Mesodermal cell (in vitro differentiated cells): ENCODE measurements around the gene PDGFD.

Experiments used
- H3K27ac ChIP-seq: 2 replicates; pipeline ENCODE4 v1.7.0; 2013; ENCODE audit warnings: mild to moderate bottlenecking, low read depth, low read length, moderate library complexity; ENCODE audit not compliant: severe bottlenecking
- H3K36me3 ChIP-seq: 2 replicates; pipeline ENCODE4 v1.7.1; 2013; ENCODE audit warnings: mild to moderate bottlenecking, low read length, moderate library complexity; ENCODE audit not compliant: control insufficient read depth, insufficient read depth
- H3K4me1 ChIP-seq: one replicate; pipeline ENCODE4 v1.7.1; 2013; ENCODE audit warnings: mild to moderate bottlenecking, low read length; ENCODE audit not compliant: insufficient read depth, control insufficient read depth, poor library complexity, severe bottlenecking
- H3K4me3 ChIP-seq: 2 replicates; pipeline ENCODE4 v1.7.0; 2013; ENCODE audit warnings: low read length, control low read depth, mild to moderate bottlenecking; ENCODE audit not compliant: insufficient read depth, poor library complexity, severe bottlenecking; ENCODE audit errors: extremely low read depth
- H3K9me3 ChIP-seq: 2 replicates; pipeline ENCODE4 v1.7.1; 2013; ENCODE audit warnings: mild to moderate bottlenecking, low read length, moderate library complexity; ENCODE audit not compliant: control insufficient read depth
- WGBS, 2 experiments: methylation state at CpG; one replicate each; pipeline ENCODE4 v1.1.5; 2013; ENCODE audit warnings: missing lambda C conversion rate in 2 of 2; ENCODE audit not compliant: insufficient coverage in 2 of 2; 5-methylcytosine and 5-hydroxymethylcytosine counted together

The PDGFD gene

DNA sequence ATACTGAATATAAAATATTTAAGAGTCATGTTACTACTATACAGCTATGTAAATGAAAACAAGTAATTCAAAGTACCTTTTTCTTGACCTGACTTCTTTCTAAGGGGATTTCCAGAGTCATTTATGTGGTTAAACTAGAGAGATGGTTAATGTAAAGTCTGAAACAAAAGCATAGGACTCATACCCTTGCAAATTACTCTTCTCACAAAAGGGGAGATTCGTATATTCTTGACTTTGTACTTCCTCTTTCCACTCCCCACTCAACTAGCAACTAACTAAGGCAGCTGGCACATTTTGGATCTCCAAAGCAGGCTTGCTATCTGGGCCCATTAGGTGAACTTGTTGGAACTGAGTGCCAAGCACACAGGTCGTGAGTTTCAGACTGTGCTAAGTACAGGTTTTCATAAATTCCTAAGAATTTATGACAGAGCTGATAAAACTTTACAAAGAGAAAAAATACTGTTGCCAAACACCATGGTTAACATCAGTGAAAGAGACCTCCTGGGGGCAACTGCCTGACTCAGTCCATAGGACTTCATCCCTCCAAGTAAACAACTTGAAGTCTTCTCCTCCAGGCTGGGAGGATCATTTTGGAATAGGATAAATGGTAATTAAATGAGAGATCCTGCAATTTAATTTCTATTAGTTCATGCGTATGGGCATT, 204.5 kb downstream of the PDGFD start:
- H3K4me3 ChIP-seq, result no peak overlapping the region
- no peak overlapping the region for H3K27ac ChIP-seq
- H3K4me1 ChIP-seq, result no peaks in the 10 kb centered on the region
- WGBS, 2 experiments, result 60 to 79% methylated on average over 1 to 3 of the region's 3 CpGs
- H3K36me3 ChIP-seq, result no peaks in the 10 kb centered on the region
- no peaks in the 10 kb centered on the region for H3K9me3 ChIP-seq

DNA sequence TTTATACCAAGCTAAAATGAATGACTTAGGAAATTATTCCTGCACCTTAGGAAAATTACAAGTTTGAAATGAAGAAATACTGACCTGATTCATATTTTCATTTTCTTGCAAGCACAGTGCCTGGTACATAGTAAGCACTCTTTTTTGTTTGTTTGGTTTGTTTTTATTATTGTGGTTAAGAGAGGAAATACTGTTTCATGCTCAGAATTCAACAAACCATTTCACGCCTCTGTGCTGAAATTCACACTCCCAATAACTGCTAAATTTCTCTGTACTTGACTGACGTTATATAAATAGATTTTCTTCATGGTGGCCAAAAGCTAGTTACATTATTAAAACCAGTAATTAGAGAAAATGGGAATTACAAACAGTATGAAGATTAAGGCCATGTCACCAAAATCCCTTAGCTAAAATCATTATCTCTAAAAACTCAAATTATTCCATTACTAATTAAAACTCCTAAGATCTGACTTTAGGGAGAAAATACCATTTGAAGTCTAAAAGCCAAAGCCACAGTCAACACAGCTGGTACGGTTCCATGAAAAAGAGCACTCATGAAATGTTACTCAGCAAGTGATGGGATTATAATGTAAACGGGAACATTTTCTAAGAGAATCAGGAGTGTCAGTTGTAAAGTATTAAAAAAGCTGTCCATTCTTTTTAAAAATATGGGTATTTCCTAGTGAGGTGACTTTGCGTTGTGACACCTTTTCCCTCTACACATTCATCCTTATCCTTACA, 205.3 kb downstream of the PDGFD start:
- Histone ChIP-seq H3K27ac (no peak overlapping the region), H3K4me3 (no peak overlapping the region), H3K9me3 (no peaks in the 10 kb centered on the region), H3K4me1 (no peaks in the 10 kb centered on the region), H3K36me3 (no peaks in the 10 kb centered on the region)
- 71 to 91% methylated on average over 2 of the region's 5 CpGs for WGBS, 2 experiments

DNA sequence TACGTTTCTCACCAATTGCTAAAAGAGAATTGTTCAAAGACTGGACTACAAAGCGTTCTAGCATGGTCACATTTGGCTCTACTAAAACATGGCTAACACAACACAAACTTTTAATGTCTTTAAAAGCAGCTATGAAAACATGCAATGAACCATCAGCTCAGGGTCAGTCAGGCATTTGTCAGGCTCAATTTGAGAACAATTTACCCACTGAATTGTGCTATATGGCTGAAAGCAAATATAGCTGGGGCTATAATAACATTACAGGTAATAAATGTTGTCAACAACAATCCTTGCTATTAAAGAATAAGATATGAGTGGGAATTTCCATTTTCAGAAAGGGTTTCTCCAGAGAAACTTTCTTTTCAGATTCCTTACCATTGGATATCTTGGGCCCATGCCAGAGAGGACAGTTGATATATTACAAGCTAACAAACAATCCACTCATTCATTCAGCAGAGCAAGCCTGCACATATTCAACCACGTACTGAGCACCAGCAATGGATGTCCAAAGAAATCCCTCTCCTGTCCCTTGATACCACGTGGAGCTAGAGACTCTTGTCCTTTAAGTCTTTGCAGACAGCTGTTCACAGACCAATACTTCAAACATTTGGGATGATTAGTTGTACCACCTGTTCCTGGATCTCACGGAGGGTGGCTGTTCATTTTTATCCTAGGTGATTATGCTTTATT, 210.0 kb downstream of the PDGFD start:
- no peaks in the 10 kb centered on the region for H3K36me3 ChIP-seq
- no peaks in the 10 kb centered on the region for H3K9me3 ChIP-seq
- H3K4me3 ChIP-seq, result no peak overlapping the region
- WGBS, 2 experiments, result 85 to 100% methylated on average over 1 to 2 of the region's 5 CpGs
- no peak overlapping the region for H3K27ac ChIP-seq
- H3K4me1 ChIP-seq, result no peaks in the 10 kb centered on the region

DNA sequence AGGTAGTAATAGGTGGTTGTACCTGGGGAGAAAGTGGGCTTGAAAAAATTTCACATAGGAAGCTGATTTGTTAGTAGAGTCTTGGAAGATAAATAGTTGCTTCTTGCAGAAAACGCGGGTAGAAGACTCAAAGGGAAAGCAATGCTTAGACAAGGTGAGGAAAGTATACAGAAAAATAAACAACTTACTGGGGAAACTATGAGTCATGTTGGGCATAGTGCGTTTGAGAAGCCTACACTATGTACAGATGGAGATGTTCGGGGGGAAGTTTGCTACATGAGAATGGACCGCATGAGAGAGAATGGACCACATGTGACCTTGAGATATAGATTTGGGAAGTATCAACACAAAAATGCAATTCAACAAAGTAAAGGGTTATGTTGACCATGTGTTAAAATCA, 214.2 kb downstream of the PDGFD start:
- H3K36me3 ChIP-seq, result no peaks in the 10 kb centered on the region
- WGBS, 2 experiments, result 94 to 100% methylated on average over 3 to 5 of the region's 5 CpGs
- no peaks in the 10 kb centered on the region for H3K4me1 ChIP-seq
- H3K9me3 ChIP-seq, result no peaks in the 10 kb centered on the region
- H3K27ac ChIP-seq, result no peak overlapping the region
- H3K4me3 ChIP-seq, result no peak overlapping the region

DNA sequence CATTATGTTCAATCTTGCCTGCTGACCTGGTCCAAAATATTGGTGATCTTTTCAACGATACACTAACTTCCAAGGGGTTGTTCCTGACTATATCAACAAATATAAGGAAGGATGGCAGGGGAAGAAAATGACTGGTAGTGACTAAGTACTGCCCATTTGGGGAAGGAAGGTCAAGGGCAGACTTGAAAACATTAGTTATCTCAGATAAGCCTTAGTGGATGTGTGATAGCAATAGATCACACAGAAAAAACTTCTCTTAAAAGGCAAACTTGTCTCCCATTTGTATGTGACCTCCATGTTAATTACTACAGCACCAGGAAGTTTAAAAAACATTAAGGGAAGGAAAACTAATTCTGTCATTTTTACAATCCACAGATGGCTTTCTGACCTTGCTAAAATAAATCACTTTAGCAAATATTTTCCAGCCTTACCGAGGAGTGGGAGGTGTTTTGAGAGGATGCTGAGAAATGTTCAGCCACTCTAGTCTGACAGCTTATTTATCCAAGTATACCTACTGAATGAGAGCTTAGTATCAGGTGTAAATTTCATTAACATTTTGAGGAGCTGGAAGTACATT, 215.7 kb downstream of the PDGFD start:
- no peak overlapping the region for H3K4me3 ChIP-seq
- WGBS, 2 experiments, result no CpG with 5 or more reads among the region's 2 CpGs
- H3K4me1 ChIP-seq, result no peaks in the 10 kb centered on the region
- H3K36me3 ChIP-seq, result no peaks in the 10 kb centered on the region
- no peaks in the 10 kb centered on the region for H3K9me3 ChIP-seq
- no peak overlapping the region for H3K27ac ChIP-seq

DNA sequence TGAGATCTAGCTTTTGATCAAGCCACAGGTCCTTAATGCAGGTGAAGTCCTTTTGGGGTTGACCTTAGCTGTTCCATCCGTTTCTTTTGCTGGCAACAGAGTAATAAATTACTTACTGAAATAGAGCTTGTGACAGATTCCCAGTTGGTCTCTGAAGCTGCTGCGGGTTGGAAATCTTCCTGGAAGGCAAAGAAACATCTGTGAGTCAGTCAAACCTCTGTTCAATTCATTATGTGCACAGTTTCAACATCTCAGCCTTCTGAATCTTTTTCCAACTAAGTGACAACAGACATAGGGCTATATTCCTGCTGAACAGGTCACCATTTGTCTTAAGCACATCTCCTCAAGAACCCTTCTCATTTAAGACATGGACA, 216.4 kb downstream of the PDGFD start:
- WGBS, 2 experiments, result 80 to 90% methylated on average over 1 to 2 of the region's 2 CpGs
- no peaks in the 10 kb centered on the region for H3K36me3 ChIP-seq

DNA sequence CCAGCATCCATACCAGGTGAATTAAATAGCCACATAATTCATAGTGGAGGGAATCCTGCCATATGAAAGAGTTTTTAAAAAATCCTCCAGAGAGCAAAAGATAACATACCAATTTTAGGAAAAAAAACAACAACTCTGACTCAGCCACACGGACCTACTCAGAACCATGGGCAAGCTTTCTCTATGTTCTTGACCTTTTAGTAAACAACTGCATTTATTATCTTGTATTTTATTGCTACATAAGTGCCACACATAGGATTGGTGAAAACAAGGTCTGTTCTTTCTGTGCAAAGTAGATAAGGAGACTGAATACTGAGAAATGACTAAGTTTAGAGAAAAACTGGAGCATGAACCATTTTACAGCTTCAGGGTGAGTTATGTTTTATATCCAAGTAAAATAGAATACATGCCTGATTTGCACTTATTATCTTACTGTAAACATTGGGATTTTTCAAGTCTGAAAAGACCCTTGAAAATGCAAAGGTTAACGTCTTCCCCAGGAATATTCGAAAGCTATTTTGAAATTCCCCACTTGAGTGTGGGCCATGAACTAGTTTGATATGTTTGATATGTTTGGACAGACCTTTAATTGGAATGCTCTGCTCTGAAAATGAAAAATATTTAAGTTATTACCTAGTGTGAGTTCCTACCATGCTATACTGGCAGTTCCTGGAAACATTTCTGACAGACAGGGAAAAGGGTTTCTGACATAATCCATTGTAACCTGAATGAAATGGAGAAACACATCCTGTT, 217.0 kb downstream of the PDGFD start:
- 89 to 100% methylated on average over 2 of the region's 3 CpGs for WGBS, 2 experiments
- Histone ChIP-seq H3K36me3 (no peaks in the 10 kb centered on the region), H3K27ac (no peak overlapping the region), H3K4me1 (no peaks in the 10 kb centered on the region), H3K4me3 (no peak overlapping the region), H3K9me3 (no peaks in the 10 kb centered on the region)

More for the DNA sequence above, 216.4 kb downstream of the PDGFD start:
- Histone ChIP-seq H3K27ac (no peak overlapping the region), H3K4me1 (no peaks in the 10 kb centered on the region), H3K9me3 (no peaks in the 10 kb centered on the region), H3K4me3 (no peak overlapping the region)

DNA sequence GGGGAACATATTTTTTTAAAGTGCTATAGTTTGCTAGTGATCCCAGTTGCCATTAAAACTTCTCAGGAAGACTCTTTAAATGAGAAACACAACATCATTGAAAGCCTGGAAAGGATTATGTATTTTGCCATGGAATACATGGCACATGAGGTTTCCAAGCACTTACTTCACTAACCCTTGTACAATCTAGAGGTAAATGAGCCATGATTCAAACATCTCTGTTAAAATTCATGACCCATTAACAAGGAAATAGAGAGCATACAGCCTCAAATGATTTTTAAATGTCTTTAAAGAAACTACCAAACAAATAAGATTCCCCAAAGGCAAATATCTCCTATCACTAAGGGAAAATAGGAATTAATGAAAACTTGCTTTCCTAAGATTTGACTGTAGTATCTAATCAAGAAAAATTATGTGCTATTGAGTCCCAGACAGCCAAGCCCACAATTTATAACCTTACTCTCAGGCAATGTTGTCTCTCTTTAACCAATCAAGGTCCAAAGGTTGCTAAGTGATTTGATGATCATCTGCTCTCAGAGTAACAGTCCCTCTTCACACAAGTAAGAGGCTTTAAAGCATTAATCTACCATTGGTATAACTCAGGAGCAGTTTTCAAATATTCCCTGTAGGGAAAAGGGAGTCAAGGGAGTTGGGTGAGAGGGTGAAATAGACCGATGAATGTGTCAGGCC, 219.6 kb downstream of the PDGFD start:
- no peak overlapping the region for H3K4me3 ChIP-seq
- H3K4me1 ChIP-seq, result no peaks in the 10 kb centered on the region
- no peak overlapping the region for H3K27ac ChIP-seq
- no peaks in the 10 kb centered on the region for H3K9me3 ChIP-seq
- no peaks in the 10 kb centered on the region for H3K36me3 ChIP-seq
- WGBS, 2 experiments, result no CpG with 5 or more reads among the region's 1 CpG

DNA sequence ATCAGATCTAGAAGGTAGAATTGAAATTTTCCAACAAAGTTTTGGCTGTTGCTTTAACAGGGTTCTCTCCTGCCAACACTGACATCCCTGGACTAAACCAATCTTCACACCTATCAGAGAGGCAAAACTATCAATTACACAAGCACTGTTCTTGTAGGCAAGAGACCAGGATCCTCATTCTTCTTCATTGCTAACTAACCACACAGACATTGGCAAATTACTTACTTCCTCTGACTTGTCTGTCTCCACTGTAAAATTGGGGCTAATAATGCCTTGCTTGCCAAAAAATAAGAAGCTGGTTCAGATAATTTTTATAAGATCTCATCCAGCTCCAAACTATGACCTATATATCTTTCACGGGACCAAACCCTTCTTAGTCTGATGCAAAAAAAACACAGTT, 221.3 kb downstream of the PDGFD start:
- no peaks in the 10 kb centered on the region for H3K4me1 ChIP-seq
- H3K27ac ChIP-seq, result no peak overlapping the region
- WGBS, 2 experiments, result no CpG with 5 or more reads among the region's 1 CpG
- no peak overlapping the region for H3K4me3 ChIP-seq
- no peaks in the 10 kb centered on the region for H3K9me3 ChIP-seq
- H3K36me3 ChIP-seq, result no peaks in the 10 kb centered on the region

DNA sequence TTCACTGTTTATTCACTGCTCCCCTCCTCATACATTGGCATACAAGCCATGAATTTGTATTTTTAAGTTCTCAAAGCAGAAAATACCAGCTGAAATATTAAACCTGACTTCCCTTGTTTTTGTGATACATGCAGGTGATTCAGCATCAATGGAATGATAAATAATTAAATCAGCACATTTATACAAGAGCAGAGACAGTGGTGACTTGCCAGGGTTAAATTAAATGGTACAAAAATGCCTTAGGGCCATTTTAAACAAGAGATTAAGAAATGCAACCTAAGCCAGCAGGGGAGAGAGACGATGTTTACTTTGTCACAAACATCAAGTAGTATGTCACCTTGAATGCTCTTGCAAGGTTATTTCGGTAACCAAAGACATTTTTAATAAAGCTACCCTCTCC, 223.4 kb downstream of the PDGFD start:
- H3K4me1 ChIP-seq, result no peaks in the 10 kb centered on the region
- WGBS, 2 experiments, result 83% methylated on average over 1 of the region's 2 CpGs; no CpG with 5 or more reads in 1 of the 2 experiments
- H3K9me3 ChIP-seq, result no peaks in the 10 kb centered on the region
- H3K36me3 ChIP-seq, result no peaks in the 10 kb centered on the region
- no peak overlapping the region for H3K4me3 ChIP-seq
- no peak overlapping the region for H3K27ac ChIP-seq
